GM12891 (cell line): ENCODE measurements around the gene CD200.
"Not testable (repeated sequence)": the region's sequence is repeated elsewhere in the genome, so short reads cannot be mapped to it uniquely, and the experiment has no call there.

Experiments
- POLR2A ChIP-seq: IDR thresholded peaks from 2 replicates; pipeline ENCODE4 v1.6.1; 2011; ENCODE audit warnings: low read depth, low read length, control low read depth
- POLR2AphosphoS5 ChIP-seq: IDR thresholded peaks from 2 replicates; pipeline ENCODE4 v1.6.1; 2011; ENCODE audit warnings: low read depth, low read length, control low read depth

DNA sequence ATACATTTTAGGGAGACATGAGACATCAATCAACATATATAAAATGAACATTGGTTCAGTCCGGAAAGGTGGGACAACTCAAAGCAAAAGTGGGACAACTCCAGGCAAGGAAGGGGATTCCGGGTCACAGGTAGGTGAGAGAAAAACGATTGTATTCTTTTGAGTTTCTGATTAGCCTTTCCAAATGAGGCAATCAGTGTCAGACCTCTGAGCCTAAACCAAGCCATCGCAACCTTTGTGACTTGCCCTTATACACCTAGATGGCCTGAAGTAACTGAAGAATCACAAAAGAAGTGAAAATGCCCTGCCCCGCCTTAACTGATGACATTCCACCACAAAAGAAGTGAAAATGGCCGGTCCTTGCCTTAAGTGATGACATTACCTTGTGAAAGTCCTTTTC lies 66.6 kb downstream of the CD200 start:
- not testable (repeated sequence) for TF ChIP-seq POLR2AphosphoS5, POLR2A
